ENCODE measurements around the gene GCC1.

GCC1 gene, protein sequence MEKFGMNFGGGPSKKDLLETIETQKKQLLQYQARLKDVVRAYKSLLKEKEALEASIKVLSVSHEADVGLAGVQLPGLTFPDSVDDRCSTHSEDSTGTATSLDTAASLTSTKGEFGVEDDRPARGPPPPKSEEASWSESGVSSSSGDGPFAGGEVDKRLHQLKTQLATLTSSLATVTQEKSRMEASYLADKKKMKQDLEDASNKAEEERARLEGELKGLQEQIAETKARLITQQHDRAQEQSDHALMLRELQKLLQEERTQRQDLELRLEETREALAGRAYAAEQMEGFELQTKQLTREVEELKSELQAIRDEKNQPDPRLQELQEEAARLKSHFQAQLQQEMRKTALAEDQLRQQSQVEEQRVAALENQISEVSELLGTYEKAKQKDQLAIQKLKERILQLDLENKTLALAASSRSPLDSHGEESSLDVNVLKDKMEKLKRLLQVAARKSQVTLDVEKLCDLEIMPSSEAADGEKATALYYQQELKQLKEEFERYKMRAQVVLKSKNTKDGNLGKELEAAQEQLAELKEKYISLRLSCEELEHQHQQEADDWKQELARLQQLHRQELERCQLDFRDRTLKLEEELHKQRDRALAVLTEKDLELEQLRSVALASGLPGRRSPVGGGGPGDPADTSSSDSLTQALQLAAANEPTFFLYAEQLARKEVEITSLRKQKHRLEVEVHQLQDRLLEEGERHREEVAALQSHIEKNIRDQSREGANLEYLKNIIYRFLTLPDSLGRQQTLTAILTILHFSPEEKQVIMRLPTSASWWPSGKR

DNA sequence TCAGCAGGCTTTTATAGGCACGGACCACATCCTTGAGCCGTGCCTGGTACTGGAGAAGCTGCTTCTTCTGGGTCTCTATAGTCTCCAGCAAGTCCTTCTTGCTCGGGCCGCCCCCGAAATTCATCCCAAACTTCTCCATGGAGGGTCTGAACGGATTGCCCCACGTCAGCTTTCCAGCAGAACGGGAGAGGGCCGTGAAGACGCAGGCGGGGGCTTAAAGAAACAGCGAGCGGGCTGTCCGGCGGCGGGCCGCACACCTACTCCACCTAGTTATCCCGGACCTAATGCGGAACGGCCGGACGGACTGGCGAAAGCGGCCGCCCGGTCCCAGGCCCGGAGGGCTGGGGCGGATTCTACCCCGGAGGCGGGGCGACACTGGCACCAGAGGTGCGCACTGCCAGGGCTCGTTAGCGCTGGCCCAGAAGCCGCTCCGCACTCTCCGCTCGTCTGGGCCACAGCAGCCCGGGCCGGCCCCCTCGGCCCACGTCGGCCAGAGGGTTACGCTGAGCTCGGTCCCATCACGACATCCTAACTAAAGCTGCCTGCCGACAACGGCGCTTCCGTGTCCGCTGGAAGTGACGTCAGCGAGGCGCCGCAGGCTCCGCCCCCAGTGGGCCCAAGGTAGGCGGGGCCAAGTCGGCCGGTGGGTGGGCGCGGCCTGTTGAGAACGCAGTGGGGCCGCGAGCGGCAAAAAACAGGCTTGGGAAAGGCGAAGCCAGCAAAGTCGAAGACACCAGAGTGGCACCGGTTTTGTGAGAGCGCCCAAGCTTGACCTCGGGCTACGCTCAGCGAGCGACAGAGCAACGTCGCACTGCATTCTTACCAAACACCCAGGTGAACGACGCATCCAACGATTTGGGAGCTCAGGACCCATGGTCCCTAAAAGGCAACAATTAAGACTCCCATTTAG, at the start of gene GCC1:
TSS of gene GCC1 (minus strand) at position 553 of the 910 bp plus-strand sequence. CDS start at position 139, 414 bp downstream.
- DNase-seq = peak; percentile 78

GRCh38 chr7:127632276-127632910, 47.0 kb upstream of the GCC1 start:
- DNase-seq = no peak

DNA sequence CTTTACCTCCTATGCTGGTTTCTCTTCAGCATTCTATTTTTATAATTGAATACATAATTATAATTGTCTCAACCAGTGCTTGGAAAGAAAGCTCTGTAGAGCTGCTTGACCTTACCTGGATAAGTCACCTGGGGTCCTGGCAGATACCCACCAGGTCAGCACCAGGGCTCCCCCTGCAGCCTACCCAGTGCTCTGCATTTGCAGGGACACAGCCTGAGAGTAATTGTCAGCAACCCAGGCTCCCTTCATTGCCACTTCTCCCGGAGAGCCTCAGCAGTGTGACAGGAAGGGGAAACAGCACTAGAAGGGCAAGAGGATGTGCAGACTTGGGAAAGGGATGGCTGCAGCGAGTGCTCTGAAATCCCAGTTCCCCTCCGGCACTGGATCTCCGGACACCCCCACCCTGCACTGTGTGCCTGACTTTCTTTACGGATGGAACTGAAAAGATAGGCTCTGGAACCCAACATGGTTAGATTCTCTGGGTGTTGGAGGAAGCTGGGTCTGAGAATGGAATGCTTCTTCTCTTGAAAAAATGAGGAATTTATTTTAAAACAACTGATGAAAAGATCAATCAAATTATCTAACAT, 44.0 kb upstream of the GCC1 start:
- peak; percentile 26 for DNase-seq

DNA sequence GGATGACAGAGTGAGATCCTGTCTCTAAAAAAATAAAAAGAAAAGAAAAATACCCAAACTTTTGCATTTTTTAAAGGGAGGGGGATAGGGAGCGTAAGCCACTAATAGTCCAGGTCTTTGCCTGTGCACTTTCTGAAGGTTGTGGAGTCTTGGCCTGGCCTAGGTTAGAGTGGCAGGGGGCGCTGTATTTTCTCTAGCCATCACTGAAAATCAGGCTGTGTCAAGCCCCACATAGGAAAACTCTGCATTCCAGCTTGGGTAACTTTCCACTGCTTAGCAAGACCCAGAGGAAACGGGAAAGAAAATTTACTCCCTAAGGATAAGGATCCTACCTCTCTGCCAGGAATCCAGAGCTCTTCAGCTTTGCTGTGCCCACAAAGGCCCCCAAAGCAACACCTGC, 43.0 kb upstream of the GCC1 start:
- DNase-seq = no peak

GRCh38 chr7:127625331-127625730, 39.9 kb upstream of the GCC1 start:
- DNase-seq = no peak

- no peak for DNase-seq
Measured at GRCh38 chr7:127620406-127621233, 35.2 kb upstream of the GCC1 start.

- peak; percentile 10 for DNase-seq
Measured at GRCh38 chr7:127619681-127620405, 34.4 kb upstream of the GCC1 start.

DNA sequence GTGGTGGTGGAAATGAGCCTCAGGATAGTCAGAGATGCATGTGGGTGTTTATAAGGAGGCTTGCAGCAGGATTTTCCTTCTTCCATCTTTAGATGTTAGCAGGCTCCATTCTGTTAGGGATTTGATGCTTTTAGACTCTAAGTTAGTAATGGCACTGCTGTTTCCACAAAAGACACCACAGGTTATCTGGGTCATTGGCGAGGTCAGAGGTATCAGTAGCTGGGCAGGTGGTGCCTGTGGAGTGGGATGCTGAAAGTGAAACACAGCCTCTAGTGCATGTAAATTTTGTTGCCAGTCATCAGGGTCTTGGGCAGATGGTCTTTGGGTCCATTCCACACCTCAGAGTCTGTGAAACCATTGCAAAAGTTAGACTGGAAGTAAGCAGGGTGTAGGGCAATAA, 33.4 kb upstream of the GCC1 start:
- no peak for DNase-seq

- no peak for DNase-seq
Measured at GRCh38 chr7:127618042-127618441, 32.6 kb upstream of the GCC1 start, which contains the start of gene PAX4. TSS of gene PAX4 (minus strand) at chr7:127618142. CDS start at chr7:127615928, 2,214 bp downstream.

GRCh38 chr7:127616724-127617123, 31.3 kb upstream of the GCC1 start:
- DNase-seq = no peak

GRCh38 chr7:127612263-127612662, 26.9 kb upstream of the GCC1 start:
- DNase-seq = no peak

DNA sequence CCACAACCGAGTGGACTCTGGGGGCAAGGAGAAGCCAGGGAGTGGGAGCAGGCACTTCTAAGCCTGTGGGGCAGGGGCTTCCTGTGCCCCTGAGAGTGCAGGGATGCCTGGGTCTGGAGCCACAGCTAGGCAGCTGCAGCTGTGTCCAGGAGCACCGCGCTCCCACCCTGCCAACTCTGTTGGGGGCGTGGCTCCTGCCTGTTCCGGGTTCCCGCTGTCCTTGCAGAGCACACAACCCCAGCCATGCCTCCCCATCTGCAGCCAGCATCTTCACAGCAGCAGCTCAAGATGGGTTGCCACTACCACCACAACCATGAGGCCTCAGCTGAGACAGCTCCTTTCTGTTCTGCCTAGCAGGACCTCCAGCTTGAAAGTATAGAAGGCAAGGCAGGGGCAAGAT, 23.9 kb upstream of the GCC1 start:
- DNase-seq = no peak

DNA sequence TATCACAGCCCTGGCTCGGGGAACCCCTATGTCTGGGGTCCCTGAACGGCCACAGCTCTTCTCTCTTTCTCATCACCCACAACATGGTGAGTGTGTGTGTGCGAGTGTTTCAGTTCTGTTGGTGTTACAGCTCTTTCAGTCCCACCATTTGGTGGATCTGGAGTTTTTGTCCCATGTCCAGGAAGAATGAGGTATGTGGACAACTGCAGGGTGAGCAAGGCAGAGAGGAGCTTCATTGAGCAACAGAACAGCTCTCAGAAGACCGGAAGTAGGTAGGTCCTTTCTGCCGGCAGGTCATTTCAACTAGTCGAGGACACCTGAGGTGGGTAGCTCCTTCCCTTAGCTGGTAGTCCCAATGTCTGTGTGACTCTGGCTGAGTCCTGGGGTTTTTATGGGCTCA, 23.1 kb upstream of the GCC1 start:
- DNase-seq = no peak

DNA sequence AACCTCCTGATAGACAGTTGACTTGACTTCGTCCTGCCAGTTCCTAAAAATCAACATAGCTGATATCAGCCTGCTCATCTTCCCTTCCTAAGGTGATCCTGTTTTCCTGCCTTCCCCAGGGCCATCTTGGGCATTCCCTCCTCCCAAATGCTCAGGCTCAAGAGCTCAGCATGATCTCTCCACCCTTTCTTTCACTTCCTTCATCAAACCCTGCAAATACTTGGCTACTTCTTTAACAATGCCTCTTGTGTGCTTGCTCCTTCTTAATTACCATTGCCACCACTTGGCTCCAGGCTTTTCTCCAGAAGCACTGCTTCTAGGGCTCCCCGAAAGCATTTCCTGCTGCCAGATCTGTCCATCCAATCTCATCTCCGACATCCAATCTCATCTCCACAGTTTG, 15.5 kb upstream of the GCC1 start:
- DNase-seq = no peak

DNA sequence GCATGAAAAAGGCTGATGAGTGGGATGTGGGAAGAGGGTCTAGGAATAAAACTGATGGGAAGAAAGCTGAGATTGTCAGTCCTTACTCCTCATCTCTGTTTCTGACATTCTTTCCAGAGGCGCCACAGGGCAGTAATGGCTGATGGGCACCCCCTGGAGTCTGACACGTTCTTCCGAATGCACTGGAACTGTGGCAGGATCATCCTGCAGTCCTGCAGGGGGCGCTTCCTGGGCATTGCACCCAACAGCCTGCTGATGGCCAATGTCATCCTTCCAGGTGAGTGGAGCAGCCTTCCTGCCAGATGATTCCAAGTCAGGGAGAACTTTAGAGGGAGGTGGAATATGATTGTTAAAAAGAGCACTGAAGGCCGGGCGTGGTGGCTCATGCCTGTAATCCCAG, 12.9 kb upstream of the GCC1 start:
- no peak for DNase-seq

DNA sequence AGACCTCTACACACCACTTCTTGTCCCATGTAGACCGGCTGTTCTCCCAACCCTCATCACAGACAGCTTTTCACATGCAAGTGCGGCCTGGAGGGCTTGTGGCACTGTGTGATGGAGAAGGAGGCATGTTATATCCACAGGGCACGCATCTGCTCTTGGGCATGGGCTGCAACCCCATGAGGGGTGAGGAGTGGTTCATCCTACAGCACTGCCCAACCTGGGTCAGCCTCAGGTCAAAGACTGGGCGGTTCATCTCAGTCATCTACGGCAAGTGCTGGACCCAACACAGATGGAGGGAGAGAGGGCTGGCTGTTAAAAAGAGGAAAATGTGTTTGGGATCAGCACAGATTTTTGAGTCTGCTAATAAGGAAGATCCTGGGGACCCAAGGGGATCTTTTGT, 10.3 kb upstream of the GCC1 start:
- DNase-seq = no peak

GRCh38 chr7:127594490-127594889, 9.1 kb upstream of the GCC1 start:
- no peak for DNase-seq

GRCh38 chr7:127592550-127592949, 7.2 kb upstream of the GCC1 start:
- no peak for DNase-seq

DNA sequence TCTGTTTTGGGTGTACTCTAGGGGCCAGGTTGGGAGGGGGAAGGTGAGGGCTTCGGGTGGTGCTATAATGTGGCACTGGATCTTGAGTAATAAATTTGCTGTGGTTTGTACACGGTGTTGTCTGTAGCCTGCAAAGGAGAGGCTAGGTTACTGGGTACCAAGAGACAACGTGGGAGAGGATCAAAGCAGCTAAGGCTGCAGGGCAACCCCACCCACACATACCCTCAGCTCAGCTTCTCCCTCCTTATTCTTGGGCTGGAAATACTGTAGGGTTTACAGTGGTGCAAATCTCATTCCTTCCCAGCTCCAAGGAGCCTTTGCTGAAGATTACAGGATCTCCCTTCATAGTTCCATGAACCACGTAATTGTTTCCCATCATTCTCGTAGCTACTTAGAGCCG, 6.2 kb upstream of the GCC1 start:
- DNase-seq = no peak

DNA sequence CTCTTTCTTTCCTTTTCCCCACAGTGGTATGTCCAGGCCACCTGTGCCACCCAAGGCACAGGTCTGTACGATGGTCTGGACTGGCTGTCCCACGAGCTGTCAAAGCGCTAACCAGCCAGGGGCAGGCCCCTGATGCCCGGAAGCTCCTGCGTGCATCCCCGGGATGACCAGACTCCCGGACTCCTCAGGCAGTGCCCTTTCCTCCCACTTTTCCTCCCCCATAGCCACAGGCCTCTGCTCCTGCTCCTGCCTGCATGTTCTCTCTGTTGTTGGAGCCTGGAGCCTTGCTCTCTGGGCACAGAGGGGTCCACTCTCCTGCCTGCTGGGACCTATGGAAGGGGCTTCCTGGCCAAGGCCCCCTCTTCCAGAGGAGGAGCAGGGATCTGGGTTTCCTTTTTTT, 5.8 kb upstream of the GCC1 start:
- no peak for DNase-seq

- DNase-seq = no peak
Measured at GRCh38 chr7:127589896-127590295, 4.5 kb upstream of the GCC1 start.
